Coronary artery (tissue), 2 donors: ENCODE results near the gene PREX1.

Experiments used
- DNase-seq: peaks from one replicate; pipeline ENCODE4 v3.0.0-alpha.2; 2017; ENCODE audit warnings: low spot score
- H3K27ac ChIP-seq, 2 donors: fragments of 200-600 bp; sonication (generic); one replicate each; pipeline ENCODE4 v1.5.1; 2016 to 2019
- H3K4me3 ChIP-seq: fragments of 200-600 bp; sonication (generic); 2 replicates; pipeline ENCODE4 v1.5.1; 2016; ENCODE audit warnings: mild to moderate bottlenecking, moderate library complexity
- TF ChIP-seq, protein P1 (sequence below): fragments of 200-600 bp; sonication (generic); IDR thresholded peaks from one replicate; pipeline ENCODE4 v1.5.1; 2019; ENCODE audit warnings: antibody characterized with exemption

The PREX1 gene

DNA sequence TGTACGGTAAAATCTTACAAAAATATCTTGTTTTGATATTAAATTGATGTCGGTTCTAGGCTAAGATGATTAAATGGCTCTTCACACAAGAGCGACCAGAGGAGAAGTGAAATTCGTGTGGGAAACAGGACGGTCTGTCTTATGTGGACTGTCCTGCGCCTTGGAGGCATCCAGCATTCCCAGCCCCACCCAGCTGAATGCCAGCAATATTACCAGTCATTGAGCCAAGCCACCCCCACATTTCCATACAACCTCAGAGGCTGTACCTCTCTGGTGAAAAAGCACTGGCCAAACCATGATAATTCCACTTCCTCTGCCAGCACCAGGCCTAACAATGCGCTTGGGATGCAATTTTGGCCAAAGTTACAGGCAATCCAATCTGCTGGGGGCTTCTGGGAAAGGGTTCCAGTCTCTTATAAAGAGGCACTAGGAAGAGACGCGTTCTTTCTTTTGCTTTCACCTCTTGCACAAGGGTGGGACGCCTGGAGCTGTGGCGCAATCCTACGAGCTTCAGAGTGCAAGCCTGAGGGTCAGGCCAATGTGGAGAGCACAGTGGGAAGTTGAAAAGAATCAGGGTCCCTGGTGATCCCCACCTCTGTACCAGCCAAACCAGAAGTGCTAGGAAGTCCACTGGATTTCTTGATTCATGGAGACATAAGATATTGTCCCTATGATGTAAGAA lies 213.1 kb downstream of the PREX1 start:
- Histone ChIP-seq H3K27ac (no peak overlapping the region), H3K4me3 (no peak overlapping the region)
- no peak for DNase-seq
- TF ChIP-seq, protein P1, sequence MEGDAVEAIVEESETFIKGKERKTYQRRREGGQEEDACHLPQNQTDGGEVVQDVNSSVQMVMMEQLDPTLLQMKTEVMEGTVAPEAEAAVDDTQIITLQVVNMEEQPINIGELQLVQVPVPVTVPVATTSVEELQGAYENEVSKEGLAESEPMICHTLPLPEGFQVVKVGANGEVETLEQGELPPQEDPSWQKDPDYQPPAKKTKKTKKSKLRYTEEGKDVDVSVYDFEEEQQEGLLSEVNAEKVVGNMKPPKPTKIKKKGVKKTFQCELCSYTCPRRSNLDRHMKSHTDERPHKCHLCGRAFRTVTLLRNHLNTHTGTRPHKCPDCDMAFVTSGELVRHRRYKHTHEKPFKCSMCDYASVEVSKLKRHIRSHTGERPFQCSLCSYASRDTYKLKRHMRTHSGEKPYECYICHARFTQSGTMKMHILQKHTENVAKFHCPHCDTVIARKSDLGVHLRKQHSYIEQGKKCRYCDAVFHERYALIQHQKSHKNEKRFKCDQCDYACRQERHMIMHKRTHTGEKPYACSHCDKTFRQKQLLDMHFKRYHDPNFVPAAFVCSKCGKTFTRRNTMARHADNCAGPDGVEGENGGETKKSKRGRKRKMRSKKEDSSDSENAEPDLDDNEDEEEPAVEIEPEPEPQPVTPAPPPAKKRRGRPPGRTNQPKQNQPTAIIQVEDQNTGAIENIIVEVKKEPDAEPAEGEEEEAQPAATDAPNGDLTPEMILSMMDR: no peak

DNA sequence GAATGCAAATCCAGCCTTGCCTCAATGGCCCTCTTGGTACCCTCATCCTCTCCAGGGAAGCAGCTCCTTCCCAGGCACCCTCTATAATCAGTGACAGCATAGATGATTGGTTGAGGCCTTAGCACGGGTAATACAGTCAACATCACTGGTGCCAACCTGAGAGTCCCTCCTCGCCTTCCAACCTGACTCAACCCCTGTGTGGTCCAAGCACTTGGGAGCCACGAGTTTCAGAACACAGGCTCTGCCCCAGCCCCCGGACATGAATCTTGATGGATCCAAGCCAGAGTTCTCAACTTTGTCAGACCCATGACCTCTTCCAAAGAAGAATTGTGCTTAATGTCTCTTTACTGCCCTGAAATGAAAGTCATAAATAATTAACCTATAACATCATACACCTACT lies 213.9 kb downstream of the PREX1 start:
- Histone ChIP-seq H3K4me3 (no peak overlapping the region), H3K27ac (no peak overlapping the region)
- TF ChIP-seq, protein P1: no peak
- no peak for DNase-seq

DNA sequence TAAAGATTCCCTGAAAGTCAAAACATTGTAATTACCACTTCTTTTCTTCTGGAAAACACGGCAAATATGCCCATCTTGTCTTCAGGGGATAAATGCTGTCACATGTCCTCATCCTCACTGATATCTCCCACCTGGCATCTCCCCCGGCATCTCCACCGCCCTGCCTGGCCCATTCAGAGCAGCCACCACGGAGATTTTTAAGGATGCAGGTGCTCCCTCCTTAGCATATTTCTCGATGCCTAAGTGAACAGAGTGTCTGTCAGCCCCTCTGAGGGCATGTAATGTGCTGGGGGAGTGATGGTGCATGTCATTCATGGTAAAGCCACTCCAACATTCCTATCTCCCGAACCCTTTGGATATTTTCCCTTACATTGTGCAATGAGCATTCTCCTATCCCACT lies 215.5 kb downstream of the PREX1 start:
- TF ChIP-seq, protein P1: no peak
- no peak overlapping the region for H3K27ac ChIP-seq
- no peak overlapping the region for H3K4me3 ChIP-seq
- DNase-seq: no peak

DNA sequence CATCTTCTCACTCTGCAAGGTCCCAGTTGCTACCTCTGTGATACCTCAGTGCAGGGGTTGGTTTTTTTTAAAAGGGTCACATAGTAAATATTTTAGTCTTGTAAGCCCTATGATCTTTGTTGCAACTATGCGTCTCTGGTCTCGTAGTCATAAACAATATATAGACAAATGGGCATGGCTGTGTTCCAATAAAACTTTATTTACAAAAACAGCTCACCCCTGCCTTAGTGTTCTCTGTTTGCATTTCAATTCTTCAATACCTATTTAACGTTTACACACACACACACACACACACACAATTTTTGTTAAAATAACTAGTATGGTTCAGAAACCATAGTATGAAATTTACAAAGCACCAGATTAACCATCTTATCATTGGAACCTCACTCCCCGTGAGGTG lies 216.8 kb downstream of the PREX1 start:
- Histone ChIP-seq H3K4me3 (no peak overlapping the region), H3K27ac (no peak overlapping the region)
- TF ChIP-seq, protein P1: no peak
- no peak for DNase-seq

DNA sequence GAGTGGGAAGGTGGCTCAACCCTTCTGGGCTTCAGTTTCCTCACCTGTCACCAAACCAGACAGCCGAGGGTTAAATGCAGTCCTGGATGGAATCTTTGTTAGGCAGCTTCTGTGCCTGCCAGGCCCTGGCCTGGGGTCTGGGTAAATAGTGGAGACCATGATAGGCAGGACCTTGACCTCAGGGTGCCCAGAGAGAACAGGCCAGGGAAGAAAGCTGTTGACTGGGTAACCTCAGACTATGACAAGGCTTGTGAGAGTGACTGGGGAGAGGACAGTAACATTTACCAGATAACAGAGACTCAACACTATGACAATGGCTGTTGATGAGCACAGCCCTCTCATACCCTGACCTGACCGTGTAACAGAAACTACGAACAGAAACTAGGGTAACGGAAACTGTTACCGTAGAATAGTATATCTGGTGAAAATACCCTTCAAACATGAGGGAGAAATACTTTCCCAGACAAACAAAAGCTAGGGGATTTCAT lies 218.3 kb downstream of the PREX1 start:
- no peak for DNase-seq
- Histone ChIP-seq H3K27ac (no peak overlapping the region), H3K4me3 (no peak overlapping the region)
- TF ChIP-seq, protein P1: no peak

DNA sequence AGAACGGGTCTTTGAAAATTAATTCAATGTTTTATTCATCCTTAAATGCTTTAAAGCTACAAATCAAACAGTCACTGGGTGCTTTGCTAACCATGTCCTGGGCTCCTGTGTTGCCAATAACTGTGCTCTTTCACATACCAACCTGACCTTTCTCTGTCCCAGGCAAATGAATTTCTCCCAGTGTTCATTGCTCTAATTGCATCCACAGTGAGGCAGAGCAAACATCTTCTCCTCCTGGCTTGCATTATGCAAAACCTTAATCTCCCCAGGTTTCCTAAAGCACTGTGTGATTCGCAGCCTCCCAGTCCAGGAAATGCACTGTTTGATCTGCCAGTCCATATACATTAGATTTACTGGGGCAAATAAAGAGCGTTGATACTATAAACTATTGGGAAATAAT lies 219.0 kb downstream of the PREX1 start:
- Histone ChIP-seq H3K27ac (no peak overlapping the region), H3K4me3 (no peak overlapping the region)
- TF ChIP-seq, protein P1: no peak
- no peak for DNase-seq

DNA sequence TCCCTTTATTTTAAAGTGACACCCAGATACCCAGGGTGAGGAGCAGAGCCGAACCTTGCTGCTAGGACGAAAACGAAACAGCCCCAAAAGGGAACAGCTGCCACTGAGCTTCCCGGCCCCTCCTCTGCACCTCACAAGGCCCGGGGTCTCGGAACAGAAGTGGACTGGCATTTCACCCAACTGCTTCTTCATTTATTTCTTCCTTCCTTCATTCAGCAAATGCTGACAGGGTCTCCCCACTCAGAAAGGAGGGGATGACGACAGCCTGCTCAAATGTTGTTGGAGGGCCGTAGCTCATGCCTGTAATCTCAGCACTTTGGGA lies 220.3 kb downstream of the PREX1 start:
- Histone ChIP-seq H3K27ac (no peak overlapping the region), H3K4me3 (no peak overlapping the region)
- TF ChIP-seq, protein P1: no peak
- no peak for DNase-seq
